ENCODE measurements around the gene NTSR2. TPM values are rescaled to one million over a fixed set of nuclear protein-coding genes. Genes with fewer than 3 reads are reported as not detected.

NTSR2 gene
- total and polyA plus RNA-seq, 7 donors, result 0.04 to 0.60 TPM; not detected in 5

GRCh38 chr2:11628675-11629074 is 41.3 kb downstream of the NTSR2 start:
- intact Hi-C loops (cut with DNase I), result no loop called here
- Histone ChIP-seq H3K27ac (no peak overlapping the region), H3K36me3 (no peaks in the 10 kb centered on the region), H3K27me3 (no peaks in the 10 kb centered on the region), H3K9me3 (peaks cover 0 to 6% (median 2%) of the 10 kb centered on the region in 4 donors), H3K4me3 (no peak overlapping the region), H3K4me1 (no peaks in the 10 kb centered on the region)
- TF ChIP-seq POLR2AphosphoS5 (IDR thresholded peaks at IDR 0.05), result no peak
- whole genome bisulfite sequencing, 2 donors, result 81 to 84% methylated on average over 9 of the region's 9 CpGs
- no peak for DNase-seq

GRCh38 chr2:11625671-11626070 is 44.3 kb downstream of the NTSR2 start:
- no peak overlapping the region for H3K27ac ChIP-seq
- H3K4me3 ChIP-seq, result no peak overlapping the region
- no peak for DNase-seq
- H3K27me3 ChIP-seq, result no peaks in the 10 kb centered on the region
- WGBS, 2 donors, result 85 to 91% methylated on average over 10 of the region's 10 CpGs
- H3K4me1 ChIP-seq, result no peaks in the 10 kb centered on the region
- intact Hi-C loops (cut with DNase I), result no loop called here
- H3K36me3 ChIP-seq, result no peaks in the 10 kb centered on the region
- peaks cover 0 to 6% (median 2%) of the 10 kb centered on the region in 4 donors for H3K9me3 ChIP-seq
- TF ChIP-seq CTCF (IDR thresholded peaks at IDR 0.05) (no peak), POLR2A (IDR thresholded peaks at IDR 0.05) (no peak), POLR2AphosphoS5 (IDR thresholded peaks at IDR 0.05) (no peak), EP300 (IDR thresholded peaks at IDR 0.05) (no peak)

GRCh38 chr2:11624893-11625292 is 45.1 kb downstream of the NTSR2 start:
- intact Hi-C loops (cut with DNase I), result no loop called here
- Histone ChIP-seq H3K4me3 (no peak overlapping the region), H3K9me3 (peaks cover 0 to 6% (median 2%) of the 10 kb centered on the region in 4 donors), H3K27me3 (no peaks in the 10 kb centered on the region), H3K27ac (no peak overlapping the region), H3K36me3 (no peaks in the 10 kb centered on the region), H3K4me1 (no peaks in the 10 kb centered on the region)
- TF ChIP-seq CTCF (IDR thresholded peaks at IDR 0.05) (no peak), EP300 (IDR thresholded peaks at IDR 0.05) (no peak), POLR2AphosphoS5 (IDR thresholded peaks at IDR 0.05) (no peak), POLR2A (IDR thresholded peaks at IDR 0.05) (no peak)
- 86 to 91% methylated on average over 10 of the region's 10 CpGs for WGBS, 2 donors
- DNase-seq, result no peak

- Histone ChIP-seq H3K4me1 (no peaks in the 10 kb centered on the region), H3K4me3 (no peak overlapping the region), H3K27ac (no peak overlapping the region), H3K27me3 (no peaks in the 10 kb centered on the region), H3K9me3 (peaks cover 0 to 6% (median 2%) of the 10 kb centered on the region in 4 donors), H3K36me3 (no peaks in the 10 kb centered on the region)
- intact Hi-C loops (cut with DNase I), result no loop called here
- TF ChIP-seq EP300 (IDR thresholded peaks at IDR 0.05) (no peak), CTCF (IDR thresholded peaks at IDR 0.05) (no peak), POLR2AphosphoS5 (IDR thresholded peaks at IDR 0.05) (no peak), POLR2A (IDR thresholded peaks at IDR 0.05) (no peak)
- no peak for DNase-seq
- WGBS, 2 donors, result 83 to 91% methylated on average over 1 of the region's 1 CpG
Measured at GRCh38 chr2:11622611-11623010, 47.4 kb downstream of the NTSR2 start.

GRCh38 chr2:11621410-11621809 is 48.6 kb downstream of the NTSR2 start:
- Histone ChIP-seq H3K27me3 (no peaks in the 10 kb centered on the region), H3K27ac (no peak overlapping the region), H3K36me3 (no peaks in the 10 kb centered on the region), H3K4me3 (no peak overlapping the region), H3K9me3 (no peaks in the 10 kb centered on the region), H3K4me1 (no peaks in the 10 kb centered on the region)
- intact Hi-C loops (cut with DNase I), result no loop called here
- WGBS, 2 donors, result 25 to 60% methylated on average over 2 of the region's 2 CpGs
- no peak for DNase-seq
- no peak for TF ChIP-seq POLR2AphosphoS5 (IDR thresholded peaks at IDR 0.05)
- TF ChIP-seq EP300 (IDR thresholded peaks at IDR 0.05), result no peak
- no peak for TF ChIP-seq CTCF (IDR thresholded peaks at IDR 0.05)
- TF ChIP-seq POLR2A (IDR thresholded peaks at IDR 0.05), result no peak
